SKM-1 (cell line): ENCODE results near the gene ASPHD2.
"Not testable (repeated sequence)": the region's sequence is repeated elsewhere in the genome, so short reads cannot be mapped to it uniquely, and the experiment has no call there.

Source experiments
- DNase-seq: peaks from one replicate; lab custom pipeline; 2025; ENCODE audit not compliant: unreplicated experiment; lab: John Stamatoyannopoulos, UW

Gene ASPHD2

GRCh38 chr22:26416256-26416655, 12.8 kb upstream of the ASPHD2 start:
- no peak for DNase-seq

GRCh38 chr22:26416670-26417276, 12.3 kb upstream of the ASPHD2 start:
- no peak for DNase-seq

- DNase-seq: no peak
Measured at GRCh38 chr22:26417406-26417805, 11.7 kb upstream of the ASPHD2 start.

GRCh38 chr22:26418620-26419019, 10.4 kb upstream of the ASPHD2 start:
- DNase-seq: no peak

- DNase-seq: no peak
Measured at GRCh38 chr22:26426924-26427323, 2.1 kb upstream of the ASPHD2 start.

- DNase-seq: no peak
Measured at GRCh38 chr22:26429458-26430286, 612 bp downstream of the ASPHD2 start.

GRCh38 chr22:26430600-26430999, 1.5 kb downstream of the ASPHD2 start:
- no peak for DNase-seq

GRCh38 chr22:26431261-26431995, 2.4 kb downstream of the ASPHD2 start:
- no peak for DNase-seq

GRCh38 chr22:26432619-26433311, 3.7 kb downstream of the ASPHD2 start:
- DNase-seq: peak; percentile 79

GRCh38 chr22:26433805-26434204, 4.7 kb downstream of the ASPHD2 start:
- no peak for DNase-seq

- DNase-seq: peak; percentile 55
Measured at GRCh38 chr22:26435327-26436093, 6.5 kb downstream of the ASPHD2 start.

- DNase-seq: no peak
Measured at GRCh38 chr22:26436903-26437515, 7.9 kb downstream of the ASPHD2 start.

- DNase-seq: no peak
Measured at GRCh38 chr22:26437694-26438392, 8.8 kb downstream of the ASPHD2 start.

- not testable (repeated sequence) for DNase-seq
Measured at GRCh38 chr22:26438776-26439175, 9.7 kb downstream of the ASPHD2 start.

GRCh38 chr22:26439559-26439958, 10.5 kb downstream of the ASPHD2 start:
- DNase-seq: no peak

GRCh38 chr22:26442086-26442756, 13.2 kb downstream of the ASPHD2 start:
- DNase-seq: no peak

- DNase-seq: no peak
Measured at GRCh38 chr22:26443901-26444690, 15.0 kb downstream of the ASPHD2 start.

GRCh38 chr22:26444777-26445176, 15.7 kb downstream of the ASPHD2 start:
- no peak for DNase-seq
